ENCODE measurements around the gene TSPYL6. TPM values are rescaled to one million over a fixed set of nuclear protein-coding genes. Genes with fewer than 3 reads are reported as not detected.
"Not testable (repeated sequence)": the region's sequence is repeated elsewhere in the genome, so short reads cannot be mapped to it uniquely, and the experiment has no call there.

TSPYL6 gene
- total RNA-seq = not detected

GRCh38 chr2:54256091-54256694 lies at the start of gene TSPYL6:
TSPYL6 (minus strand) TSS chr2:54256229; CDS start chr2:54256151, 78 bp downstream.
- Mint-ChIP-seq H3K4me1 (no peaks in the 10 kb centered on the region), H3K9me3 (no peaks in the 10 kb centered on the region), H3K36me3 (peaks cover 12% of the 10 kb centered on the region), H3K27me3 (no peaks in the 10 kb centered on the region), H3K27ac (no peak within 1 kb of the TSS), H3K4me3 (no peak within 1 kb of the TSS)
- no peak for DNase-seq

- H3K9me3 Mint-ChIP-seq = no peaks in the 10 kb centered on the region
- H3K4me3 Mint-ChIP-seq = no peak overlapping the region
- H3K36me3 Mint-ChIP-seq = no peaks in the 10 kb centered on the region
- no peak for DNase-seq
- no peak overlapping the region for H3K27ac Mint-ChIP-seq
- H3K27me3 Mint-ChIP-seq = no peaks in the 10 kb centered on the region
- no peaks in the 10 kb centered on the region for H3K4me1 Mint-ChIP-seq
Measured at GRCh38 chr2:54303631-54304030, 47.6 kb upstream of the TSPYL6 start.

GRCh38 chr2:54298514-54298913 lies 42.5 kb upstream of the TSPYL6 start:
- Mint-ChIP-seq H3K27ac (no peak overlapping the region), H3K4me3 (no peak overlapping the region), H3K36me3 (no peaks in the 10 kb centered on the region), H3K27me3 (no peaks in the 10 kb centered on the region), H3K9me3 (no peaks in the 10 kb centered on the region), H3K4me1 (no peaks in the 10 kb centered on the region)
- DNase-seq = no peak

- Mint-ChIP-seq H3K27me3 (no peaks in the 10 kb centered on the region), H3K36me3 (no peaks in the 10 kb centered on the region), H3K9me3 (no peaks in the 10 kb centered on the region), H3K4me3 (no peak overlapping the region), H3K4me1 (no peaks in the 10 kb centered on the region), H3K27ac (no peak overlapping the region)
- DNase-seq = no peak
Measured at GRCh38 chr2:54295911-54296310, 39.9 kb upstream of the TSPYL6 start.

- not testable (repeated sequence) for H3K36me3 Mint-ChIP-seq, H3K4me1 Mint-ChIP-seq, H3K27ac Mint-ChIP-seq, H3K27me3 Mint-ChIP-seq, H3K4me3 Mint-ChIP-seq, H3K9me3 Mint-ChIP-seq, DNase-seq
Measured at GRCh38 chr2:54294665-54295064, 38.6 kb upstream of the TSPYL6 start.

- Mint-ChIP-seq H3K36me3 (no peaks in the 10 kb centered on the region), H3K4me3 (no peak overlapping the region), H3K27me3 (no peaks in the 10 kb centered on the region), H3K4me1 (no peaks in the 10 kb centered on the region), H3K27ac (no peak overlapping the region), H3K9me3 (no peaks in the 10 kb centered on the region)
- DNase-seq = no peak
Measured at GRCh38 chr2:54290356-54291025, 34.5 kb upstream of the TSPYL6 start.

GRCh38 chr2:54289917-54290316 lies 33.9 kb upstream of the TSPYL6 start:
- no peaks in the 10 kb centered on the region for H3K36me3 Mint-ChIP-seq
- H3K27ac Mint-ChIP-seq = no peak overlapping the region
- no peaks in the 10 kb centered on the region for H3K9me3 Mint-ChIP-seq
- DNase-seq = no peak
- no peaks in the 10 kb centered on the region for H3K27me3 Mint-ChIP-seq
- H3K4me3 Mint-ChIP-seq = no peak overlapping the region
- no peaks in the 10 kb centered on the region for H3K4me1 Mint-ChIP-seq

- Mint-ChIP-seq H3K36me3 (peaks cover 3% of the 10 kb centered on the region), H3K9me3 (no peaks in the 10 kb centered on the region), H3K27ac (no peak overlapping the region), H3K27me3 (no peaks in the 10 kb centered on the region), H3K4me3 (no peak overlapping the region), H3K4me1 (peaks cover 1% of the 10 kb centered on the region)
- DNase-seq = no peak
Measured at GRCh38 chr2:54287532-54287931, 31.5 kb upstream of the TSPYL6 start.

- H3K4me1 Mint-ChIP-seq = peaks cover 5% of the 10 kb centered on the region
- H3K9me3 Mint-ChIP-seq = no peaks in the 10 kb centered on the region
- no peak for DNase-seq
- H3K4me3 Mint-ChIP-seq = no peak overlapping the region
- no peaks in the 10 kb centered on the region for H3K27me3 Mint-ChIP-seq
- peaks cover 3% of the 10 kb centered on the region for H3K36me3 Mint-ChIP-seq
- no peak overlapping the region for H3K27ac Mint-ChIP-seq
Measured at GRCh38 chr2:54285451-54285850, 29.4 kb upstream of the TSPYL6 start.

- H3K36me3 Mint-ChIP-seq = peaks cover 3% of the 10 kb centered on the region
- H3K27me3 Mint-ChIP-seq = no peaks in the 10 kb centered on the region
- no peaks in the 10 kb centered on the region for H3K9me3 Mint-ChIP-seq
- peaks cover 5% of the 10 kb centered on the region for H3K4me1 Mint-ChIP-seq
- no peak overlapping the region for H3K4me3 Mint-ChIP-seq
- DNase-seq = no peak
- H3K27ac Mint-ChIP-seq = no peak overlapping the region
Measured at GRCh38 chr2:54284826-54285225, 28.8 kb upstream of the TSPYL6 start.

- no peak overlapping the region for H3K4me3 Mint-ChIP-seq
Measured at GRCh38 chr2:54279385-54279784, 23.4 kb upstream of the TSPYL6 start.

GRCh38 chr2:54275541-54275940 lies 19.5 kb upstream of the TSPYL6 start:
- DNase-seq = no peak
- Mint-ChIP-seq H3K27ac (no peak overlapping the region), H3K4me1 (peaks cover 15% of the 10 kb centered on the region), H3K36me3 (peaks cover 9% of the 10 kb centered on the region), H3K27me3 (no peaks in the 10 kb centered on the region), H3K4me3 (no peak overlapping the region), H3K9me3 (peaks cover 2% of the 10 kb centered on the region)

More at GRCh38 chr2:54279385-54279784, 23.4 kb upstream of the TSPYL6 start:
- Mint-ChIP-seq H3K27me3 (no peaks in the 10 kb centered on the region), H3K36me3 (peaks cover 2% of the 10 kb centered on the region), H3K27ac (no peak overlapping the region), H3K4me1 (peaks cover 15% of the 10 kb centered on the region), H3K9me3 (no peaks in the 10 kb centered on the region)
- DNase-seq = no peak

- peaks cover 9% of the 10 kb centered on the region for H3K36me3 Mint-ChIP-seq
- H3K27me3 Mint-ChIP-seq = no peaks in the 10 kb centered on the region
- peaks cover 2% of the 10 kb centered on the region for H3K9me3 Mint-ChIP-seq
- DNase-seq = no peak
- peaks cover 15% of the 10 kb centered on the region for H3K4me1 Mint-ChIP-seq
- no peak overlapping the region for H3K4me3 Mint-ChIP-seq
- peak overlapping the region; percentile 74 for H3K27ac Mint-ChIP-seq
Measured at GRCh38 chr2:54274781-54275242, 18.8 kb upstream of the TSPYL6 start.

- Mint-ChIP-seq H3K9me3 (peaks cover 2% of the 10 kb centered on the region), H3K27ac (no peak overlapping the region), H3K36me3 (peaks cover 9% of the 10 kb centered on the region), H3K4me3 (no peak overlapping the region), H3K4me1 (peaks cover 15% of the 10 kb centered on the region), H3K27me3 (no peaks in the 10 kb centered on the region)
- DNase-seq = no peak
Measured at GRCh38 chr2:54271843-54272627, 16.0 kb upstream of the TSPYL6 start.

- Mint-ChIP-seq H3K27me3 (no peaks in the 10 kb centered on the region), H3K9me3 (peaks cover 3% of the 10 kb centered on the region), H3K4me3 (no peak overlapping the region), H3K4me1 (peaks cover 14% of the 10 kb centered on the region), H3K36me3 (peaks cover 9% of the 10 kb centered on the region), H3K27ac (no peak overlapping the region)
- no peak for DNase-seq
Measured at GRCh38 chr2:54271189-54271588, 15.2 kb upstream of the TSPYL6 start.

All from activated naive CD8-positive, alpha-beta T cell treated with anti-CD3 and anti-CD28 coated beads for 36 hours (primary cell).